WERI-Rb-1 (cell line): ENCODE measurements around the gene PCDH19.

Experiments
- DNase-seq: peaks from one replicate; pipeline ENCODE4 v3.0.0-alpha.2; 2020
- H3K27ac ChIP-seq: fragments of 250-450 bp; sonication (Bioruptor Pico); 2 replicates; pipeline ENCODE4 v1.5.1; 2020; ENCODE audit warnings: mild to moderate bottlenecking, moderate library complexity
- H3K27me3 ChIP-seq: fragments of 250-450 bp; sonication (Bioruptor Pico); 2 replicates; pipeline ENCODE4 v1.5.1; 2021; ENCODE audit warnings: mild to moderate bottlenecking, low read depth, moderate library complexity; ENCODE audit not compliant: insufficient read depth, severe bottlenecking
- H3K36me3 ChIP-seq: fragments of 250-450 bp; sonication (Bioruptor Pico); 2 replicates; pipeline ENCODE4 v1.5.1; 2020; ENCODE audit warnings: mild to moderate bottlenecking, moderate library complexity
- H3K4me3 ChIP-seq: 2 replicates; pipeline ENCODE4 v1.5.1; 2011; ENCODE audit warnings: low read depth, mild to moderate bottlenecking, control low read depth, low read length
- H3K9me3 ChIP-seq: fragments of 250-450 bp; sonication (Bioruptor Pico); 2 replicates; pipeline ENCODE4 v1.5.1; 2021; ENCODE audit warnings: mild to moderate bottlenecking, moderate library complexity; ENCODE audit not compliant: severe bottlenecking
- TF ChIP-seq, protein P1 (sequence below): IDR thresholded peaks from 2 replicates; pipeline ENCODE4 v1.5.1; 2011; ENCODE audit warnings: low read depth, mild to moderate bottlenecking, control low read depth, inconsistent platforms, low read length

Gene PCDH19

DNA sequence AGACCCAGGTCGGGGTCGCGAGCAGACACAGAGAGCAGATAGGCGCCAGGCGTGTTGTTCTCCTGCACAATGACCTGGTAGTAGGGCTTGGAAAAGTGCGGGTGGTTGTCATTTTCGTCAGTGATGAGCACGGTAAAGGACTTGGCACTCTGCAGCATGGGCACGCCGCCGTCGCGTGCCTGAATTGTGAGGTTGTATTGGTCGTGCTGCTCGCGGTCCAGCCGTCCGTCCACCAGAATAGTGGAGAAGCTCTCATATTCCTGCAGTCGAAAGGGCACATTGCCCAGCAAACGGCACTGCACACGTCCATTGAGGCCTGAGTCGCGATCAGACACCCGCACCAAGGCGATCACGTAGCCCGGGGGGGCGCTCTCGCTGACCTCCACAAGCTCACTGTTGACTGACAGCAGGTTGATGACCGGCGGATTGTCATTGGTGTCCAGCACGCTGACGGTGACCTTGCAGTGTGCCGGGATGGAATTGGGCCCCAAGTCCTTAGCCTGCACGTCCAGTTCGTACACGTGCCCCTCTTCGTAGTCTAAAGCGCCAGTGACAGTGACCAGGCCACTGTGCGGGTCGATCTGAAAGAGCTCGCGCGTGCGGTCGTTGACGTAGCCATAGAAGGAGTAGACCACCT, 2.8 kb downstream of the PCDH19 start:
- TF ChIP-seq, protein P1, sequence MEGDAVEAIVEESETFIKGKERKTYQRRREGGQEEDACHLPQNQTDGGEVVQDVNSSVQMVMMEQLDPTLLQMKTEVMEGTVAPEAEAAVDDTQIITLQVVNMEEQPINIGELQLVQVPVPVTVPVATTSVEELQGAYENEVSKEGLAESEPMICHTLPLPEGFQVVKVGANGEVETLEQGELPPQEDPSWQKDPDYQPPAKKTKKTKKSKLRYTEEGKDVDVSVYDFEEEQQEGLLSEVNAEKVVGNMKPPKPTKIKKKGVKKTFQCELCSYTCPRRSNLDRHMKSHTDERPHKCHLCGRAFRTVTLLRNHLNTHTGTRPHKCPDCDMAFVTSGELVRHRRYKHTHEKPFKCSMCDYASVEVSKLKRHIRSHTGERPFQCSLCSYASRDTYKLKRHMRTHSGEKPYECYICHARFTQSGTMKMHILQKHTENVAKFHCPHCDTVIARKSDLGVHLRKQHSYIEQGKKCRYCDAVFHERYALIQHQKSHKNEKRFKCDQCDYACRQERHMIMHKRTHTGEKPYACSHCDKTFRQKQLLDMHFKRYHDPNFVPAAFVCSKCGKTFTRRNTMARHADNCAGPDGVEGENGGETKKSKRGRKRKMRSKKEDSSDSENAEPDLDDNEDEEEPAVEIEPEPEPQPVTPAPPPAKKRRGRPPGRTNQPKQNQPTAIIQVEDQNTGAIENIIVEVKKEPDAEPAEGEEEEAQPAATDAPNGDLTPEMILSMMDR = no peak
- no peak for DNase-seq
- peaks cover 14% of the 10 kb centered on the region for H3K9me3 ChIP-seq
- H3K27me3 ChIP-seq = peaks cover 69% of the 10 kb centered on the region
- H3K27ac ChIP-seq = no peak overlapping the region
- H3K4me3 ChIP-seq = no peak overlapping the region
- H3K36me3 ChIP-seq = no peaks in the 10 kb centered on the region

DNA sequence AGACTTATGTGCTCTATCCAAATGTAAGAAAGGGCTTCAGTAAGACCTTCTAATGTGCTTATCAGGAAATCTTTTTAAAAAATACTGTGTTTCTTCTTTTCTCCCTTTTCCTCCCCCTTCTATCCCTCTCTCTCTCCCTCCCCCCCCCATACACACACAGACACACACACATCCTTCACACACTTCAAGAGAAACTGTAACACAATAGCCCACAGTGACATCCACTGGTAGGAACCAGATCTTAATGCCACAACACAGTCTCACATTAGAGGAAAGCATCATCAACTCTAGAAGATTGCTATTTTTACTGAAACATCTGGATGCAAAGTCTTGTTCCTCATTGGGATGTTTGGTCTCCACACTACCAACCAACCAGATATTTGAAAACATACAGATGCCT, 4.6 kb downstream of the PCDH19 start:
- H3K27me3 ChIP-seq = peaks cover 58% of the 10 kb centered on the region
- no peak overlapping the region for H3K27ac ChIP-seq
- TF ChIP-seq, protein P1 = no peak

DNA sequence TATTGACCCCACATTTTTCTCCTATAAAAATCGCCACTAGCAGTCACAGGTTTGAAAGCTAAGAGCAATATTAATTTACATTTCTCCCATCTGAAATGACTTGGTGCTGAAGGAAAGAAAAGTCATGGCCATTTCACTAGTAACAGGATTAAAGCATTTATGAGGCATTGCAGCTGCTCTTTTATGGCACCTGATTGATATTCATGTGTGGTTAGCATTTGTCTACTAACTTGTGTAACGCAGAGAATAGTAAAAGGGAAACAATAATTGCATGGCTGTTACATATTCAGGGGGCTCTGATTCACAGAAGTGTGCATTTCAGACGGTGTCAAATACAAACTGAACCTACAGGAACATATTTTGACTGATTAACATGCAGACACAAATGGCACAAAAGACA, 5.2 kb downstream of the PCDH19 start:
- H3K36me3 ChIP-seq = no peaks in the 10 kb centered on the region
- H3K9me3 ChIP-seq = peaks cover 14% of the 10 kb centered on the region
- no peak overlapping the region for H3K27ac ChIP-seq
- no peak overlapping the region for H3K4me3 ChIP-seq
- TF ChIP-seq, protein P1 = no peak
- no peak for DNase-seq
- H3K27me3 ChIP-seq = peaks cover 56% of the 10 kb centered on the region

More for the DNA sequence above, 4.6 kb downstream of the PCDH19 start:
- Histone ChIP-seq H3K36me3 (no peaks in the 10 kb centered on the region), H3K4me3 (no peak overlapping the region), H3K9me3 (peaks cover 14% of the 10 kb centered on the region)
- DNase-seq = no peak

DNA sequence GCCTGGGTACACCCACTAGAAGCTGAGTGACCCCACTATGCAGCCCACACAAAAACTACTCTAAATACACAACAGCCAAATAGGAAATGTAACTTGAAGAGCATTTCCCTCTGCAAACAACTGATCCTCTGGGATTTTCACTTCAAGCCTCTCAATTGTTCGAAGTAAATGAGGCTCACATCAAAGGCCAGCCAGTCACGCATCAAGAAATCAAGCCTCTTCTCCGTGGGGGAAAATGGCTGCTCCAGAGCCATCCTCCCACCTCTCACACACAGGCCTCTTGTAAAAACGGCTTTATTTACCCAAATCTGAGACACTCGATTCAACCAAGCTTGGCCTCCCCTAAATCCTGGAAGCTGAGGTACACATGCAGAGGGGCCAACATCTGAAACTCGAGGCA, 14.3 kb downstream of the PCDH19 start:
- H3K27me3 ChIP-seq = peaks cover 65% of the 10 kb centered on the region
- no peak overlapping the region for H3K4me3 ChIP-seq
- TF ChIP-seq, protein P1 = no peak
- no peaks in the 10 kb centered on the region for H3K9me3 ChIP-seq
- no peak for DNase-seq
- H3K27ac ChIP-seq = no peak overlapping the region
- H3K36me3 ChIP-seq = no peaks in the 10 kb centered on the region

DNA sequence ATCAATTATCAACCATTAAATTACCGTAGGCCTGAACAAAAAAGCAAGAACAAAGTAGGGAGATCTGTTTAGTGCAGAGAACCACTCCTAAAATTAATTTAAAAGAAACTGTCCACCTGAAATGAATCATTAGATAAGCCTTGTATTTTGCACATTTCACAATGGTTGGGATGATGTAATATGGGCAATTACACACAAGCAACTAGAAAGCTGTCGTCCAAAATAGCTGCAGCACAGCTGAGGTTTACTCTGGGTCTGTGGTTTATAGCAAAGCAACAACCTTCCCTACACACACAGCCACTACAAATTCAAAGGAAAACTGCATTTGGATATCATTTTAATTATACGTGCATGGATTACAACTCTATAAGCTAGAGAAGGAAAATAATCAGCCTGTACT, 28.5 kb downstream of the PCDH19 start:
- DNase-seq = no peak
- H3K27me3 ChIP-seq = peaks cover 48% of the 10 kb centered on the region
- H3K9me3 ChIP-seq = no peaks in the 10 kb centered on the region
- H3K27ac ChIP-seq = no peak overlapping the region
- no peaks in the 10 kb centered on the region for H3K36me3 ChIP-seq
- no peak overlapping the region for H3K4me3 ChIP-seq
- TF ChIP-seq, protein P1 = no peak

DNA sequence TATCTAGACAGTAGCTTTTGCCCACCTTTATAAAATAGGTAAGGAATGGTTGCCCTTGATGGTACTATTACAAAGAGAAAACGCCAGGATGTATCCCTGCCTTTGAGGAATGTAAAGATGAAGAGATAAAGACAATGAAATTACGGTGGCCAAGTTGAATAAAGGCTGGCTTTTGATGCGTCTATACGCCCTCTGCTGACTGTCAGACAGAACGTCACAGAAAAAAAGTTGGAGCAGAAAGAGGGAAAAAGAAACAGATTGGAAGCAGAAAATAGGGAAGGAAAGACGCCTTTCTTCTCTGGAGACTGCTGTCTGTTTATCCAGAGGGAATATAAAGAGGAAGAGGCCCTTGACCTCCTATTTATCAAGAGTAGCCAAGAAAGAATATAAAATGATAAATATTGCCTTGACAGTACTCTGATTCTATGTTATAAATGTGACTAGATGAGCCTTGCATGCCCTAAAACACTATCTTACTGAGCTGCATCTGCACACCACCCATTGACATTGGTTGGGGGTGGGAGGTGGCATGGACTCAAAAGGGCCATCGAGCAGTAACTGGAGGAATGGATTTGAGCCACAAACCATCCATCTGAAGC, 30.6 kb downstream of the PCDH19 start:
- no peak for DNase-seq

More for the DNA sequence above, 30.6 kb downstream of the PCDH19 start:
- Histone ChIP-seq H3K27me3 (peaks cover 48% of the 10 kb centered on the region), H3K27ac (no peak overlapping the region), H3K9me3 (no peaks in the 10 kb centered on the region), H3K36me3 (no peaks in the 10 kb centered on the region), H3K4me3 (no peak overlapping the region)
- TF ChIP-seq, protein P1 = peak; percentile 46; the same call in 1 of the 2 replicates
